ENCODE results near the gene ERAL1.
"Not testable (repeated sequence)": the region's sequence is repeated elsewhere in the genome, so short reads cannot be mapped to it uniquely, and the experiment has no call there.

Gene ERAL1

GRCh38 chr17:28879886-28880571 is 25.2 kb downstream of the ERAL1 start:
- DNase-seq (ENCODE audit: low spot score) = no peak

- no peak for DNase-seq (ENCODE audit: low spot score)
These were observed 25.7 kb downstream of the ERAL1 start for GRCh38 chr17:28880572-28880945.

GRCh38 chr17:28881533-28882056 is 26.8 kb downstream of the ERAL1 start:
- DNase-seq (ENCODE audit: low spot score) = no peak

- no peak for DNase-seq (ENCODE audit: low spot score)
These were observed 27.5 kb downstream of the ERAL1 start for GRCh38 chr17:28882154-28882895.

GRCh38 chr17:28883967-28884702 is 29.3 kb downstream of the ERAL1 start:
- no peak for DNase-seq (ENCODE audit: low spot score)

GRCh38 chr17:28885363-28885762 is 30.5 kb downstream of the ERAL1 start:
- no peak for DNase-seq (ENCODE audit: low spot score)

- no peak for DNase-seq (ENCODE audit: low spot score)
These were observed 31.1 kb downstream of the ERAL1 start for GRCh38 chr17:28885951-28886350.

- no peak for DNase-seq (ENCODE audit: low spot score)
These were observed 33.2 kb downstream of the ERAL1 start for GRCh38 chr17:28887871-28888471.

GRCh38 chr17:28888832-28889231 is 34.0 kb downstream of the ERAL1 start:
- DNase-seq (ENCODE audit: low spot score) = no peak

GRCh38 chr17:28889996-28890395 is 35.2 kb downstream of the ERAL1 start:
- DNase-seq (ENCODE audit: low spot score) = no peak

GRCh38 chr17:28891201-28891600 is 36.4 kb downstream of the ERAL1 start:
- DNase-seq (ENCODE audit: low spot score) = no peak

GRCh38 chr17:28892024-28892423 is 37.2 kb downstream of the ERAL1 start:
- DNase-seq (ENCODE audit: low spot score) = no peak

GRCh38 chr17:28893248-28894183 is 38.7 kb downstream of the ERAL1 start:
- DNase-seq (ENCODE audit: low spot score) = not testable (repeated sequence)

GRCh38 chr17:28895794-28896447 is 41.1 kb downstream of the ERAL1 start:
- no peak for DNase-seq (ENCODE audit: low spot score)

GRCh38 chr17:28896491-28896883 is 41.7 kb downstream of the ERAL1 start:
- DNase-seq (ENCODE audit: low spot score) = no peak

GRCh38 chr17:28896884-28897768 is 42.3 kb downstream of the ERAL1 start, which contains the start of gene FLOT2:
Gene FLOT2 (minus strand): TSS chr17:28897733. CDS start chr17:28897574, 159 bp downstream.
- DNase-seq (ENCODE audit: low spot score) = peak; percentile 69

- peak; percentile 73 for DNase-seq (ENCODE audit: low spot score)
These were observed 43.1 kb downstream of the ERAL1 start for GRCh38 chr17:28897769-28898526.

GRCh38 chr17:28898527-28898955 is 43.7 kb downstream of the ERAL1 start:
- DNase-seq (ENCODE audit: low spot score) = no peak
